GM18508 (cell line): ENCODE results near the gene COQ10A.

Experiments used
- ATAC-seq: cut with Tn5 transposase; IDR thresholded peaks from one replicate; pipeline ENCODE4 v1.9.1; 2021; ENCODE audit warnings: moderate number of reproducible peaks; ENCODE audit not compliant: insufficient read depth, unreplicated experiment

COQ10A gene

DNA sequence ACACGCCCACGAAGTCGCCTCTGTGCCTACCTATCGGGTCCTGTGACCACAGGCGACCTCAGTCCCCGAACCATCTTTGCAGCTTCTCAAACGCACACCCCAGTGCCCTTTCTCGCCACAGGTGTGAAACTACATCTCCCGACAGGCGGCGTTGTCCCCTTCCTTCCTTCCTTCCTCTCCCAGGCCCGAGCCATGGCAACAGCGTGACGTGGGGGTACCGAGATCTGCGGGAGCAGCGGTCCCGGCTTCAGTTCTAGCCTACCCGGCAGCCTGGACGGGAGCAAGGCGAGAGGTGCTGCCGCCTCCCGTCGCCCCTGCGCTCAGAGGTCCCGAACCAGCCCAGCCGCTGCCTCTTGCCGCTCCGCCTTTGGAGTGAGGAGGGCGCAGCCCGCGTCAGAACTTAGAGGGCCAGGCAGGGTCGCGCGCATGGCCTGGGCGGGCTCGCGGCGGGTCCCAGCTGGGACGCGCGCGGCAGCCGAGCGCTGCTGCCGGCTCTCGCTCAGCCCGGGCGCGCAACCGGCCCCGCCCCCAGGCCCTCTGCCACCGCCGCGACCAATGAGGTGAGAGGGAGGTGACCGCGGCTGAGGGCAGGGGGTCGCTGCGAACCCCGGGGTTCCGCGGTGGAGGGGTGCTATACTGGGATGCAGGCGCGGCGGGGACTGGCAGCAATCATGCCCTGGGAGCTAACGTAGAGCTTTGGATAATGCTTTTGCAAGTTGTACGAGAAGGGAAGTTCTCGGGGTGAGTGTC, at the start of gene COQ10A:
Gene COQ10A, plus strand, starts transcription at position 250 of the 750 bp plus-strand sequence. Its CDS starts 177 bp downstream, at position 427.
- ATAC-seq: peak; percentile 43

GRCh38 chr12:56219840-56220239, 46.9 kb upstream of the COQ10A start:
- ATAC-seq: no peak

DNA sequence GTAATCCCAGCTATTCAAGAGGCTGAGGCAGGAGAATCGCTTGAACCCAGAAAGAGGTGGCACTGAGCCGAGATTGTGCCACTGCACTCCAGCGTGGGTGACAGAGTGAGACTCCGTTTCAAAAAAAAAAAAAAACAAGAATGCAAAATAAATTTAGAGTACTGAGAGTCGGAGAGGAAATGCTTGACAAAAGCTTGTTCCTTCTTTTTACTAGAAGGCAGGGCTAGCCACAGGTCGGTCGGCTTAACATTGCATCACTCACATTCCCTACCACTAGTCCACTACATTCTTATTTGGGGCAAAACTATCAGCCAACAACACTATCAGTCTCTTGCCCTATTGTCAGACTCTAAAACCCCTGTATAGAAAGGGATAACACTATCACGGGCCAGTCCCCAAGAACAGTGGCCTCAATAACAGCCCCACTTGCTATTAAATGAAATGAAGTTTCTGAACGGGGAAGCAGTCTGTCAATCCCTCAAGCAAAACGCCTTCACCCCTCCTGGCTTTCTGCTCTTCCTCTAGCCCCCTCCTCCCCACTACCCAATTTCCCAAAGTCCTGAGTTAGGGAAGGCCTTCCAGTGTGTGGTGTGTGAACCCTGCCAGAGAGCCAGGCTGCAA, 46.0 kb upstream of the COQ10A start:
- no peak for ATAC-seq

- peak; percentile 8 for ATAC-seq
These were observed 45.4 kb upstream of the COQ10A start for GRCh38 chr12:56221232-56221756.

DNA sequence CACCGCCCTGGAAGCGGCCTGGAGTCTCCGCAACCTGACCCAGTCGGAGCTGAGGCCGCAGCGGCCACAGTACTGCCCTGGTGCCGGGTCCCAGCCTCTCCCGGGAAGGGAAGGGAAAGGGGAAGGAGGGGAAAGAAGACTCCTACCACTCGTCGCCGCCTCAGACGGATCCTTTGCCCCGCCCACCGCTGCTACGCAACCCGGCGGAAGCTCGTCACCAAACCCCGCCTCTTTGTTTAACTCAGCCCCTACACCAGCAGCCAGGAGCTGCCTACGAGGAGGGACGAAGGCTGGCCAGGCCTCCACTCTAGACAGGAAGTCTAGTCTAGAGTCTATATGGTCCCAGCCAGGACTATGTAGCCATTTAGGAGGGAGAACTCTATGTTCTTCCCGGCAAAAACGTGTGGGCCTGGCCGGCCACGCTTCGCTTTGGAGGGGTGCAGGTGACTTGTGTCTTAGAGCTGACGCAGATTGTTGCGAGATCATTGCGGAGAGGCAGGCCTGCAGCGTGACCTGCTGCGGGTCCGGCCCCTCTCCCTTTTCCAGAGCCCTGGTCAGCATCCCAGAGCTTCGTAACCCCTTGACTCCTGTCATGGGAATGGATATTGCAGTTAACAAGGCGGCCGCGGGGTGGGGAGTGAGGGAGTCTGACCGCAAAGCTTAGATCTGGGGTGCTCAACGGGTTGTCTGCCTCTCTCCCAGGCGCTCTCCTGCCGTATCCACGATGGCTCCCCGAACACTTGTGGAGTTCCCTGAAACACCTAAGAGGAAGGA, 44.8 kb upstream of the COQ10A start, which contains the start of gene RNF41:
Gene RNF41, minus strand, starts transcription at position 166 of the 774 bp plus-strand sequence. CDS start 7,875 bp downstream, outside the sequence.
- peak; percentile 55 for ATAC-seq

GRCh38 chr12:56222531-56222895, 44.2 kb upstream of the COQ10A start:
- ATAC-seq: no peak

DNA sequence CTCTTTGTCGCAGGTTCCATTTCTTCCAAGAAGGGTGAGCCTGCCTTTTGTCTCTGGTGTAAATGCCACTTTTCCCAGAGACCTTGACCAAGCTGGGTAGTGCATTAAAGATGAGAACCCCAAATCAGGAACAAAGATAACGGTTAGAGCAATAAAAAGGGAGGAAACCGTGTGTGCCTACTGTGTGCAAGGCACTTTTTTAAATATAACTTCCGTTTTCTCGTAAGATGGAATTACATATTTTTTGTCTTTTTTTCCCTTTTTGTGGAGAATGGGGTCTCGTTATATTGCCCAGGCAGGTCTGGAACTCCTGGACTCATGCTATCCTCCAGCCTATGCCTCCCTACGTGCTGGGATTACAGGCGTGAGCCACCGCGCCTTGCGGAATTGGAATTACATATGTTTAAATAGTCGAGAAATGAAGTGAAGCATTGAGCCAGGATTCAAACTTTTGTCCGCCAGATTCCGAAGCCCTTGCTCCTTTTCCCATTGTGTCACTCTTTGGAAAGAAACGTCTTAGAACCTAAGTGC, 43.1 kb upstream of the COQ10A start:
- no peak for ATAC-seq

- peak; percentile 42 for ATAC-seq
These were observed 42.5 kb upstream of the COQ10A start, which contains the start of gene NABP2 for GRCh38 chr12:56224102-56224701. Gene NABP2, plus strand, starts transcription at chr12:56224342. Its CDS starts 515 bp downstream, at chr12:56224857.

DNA sequence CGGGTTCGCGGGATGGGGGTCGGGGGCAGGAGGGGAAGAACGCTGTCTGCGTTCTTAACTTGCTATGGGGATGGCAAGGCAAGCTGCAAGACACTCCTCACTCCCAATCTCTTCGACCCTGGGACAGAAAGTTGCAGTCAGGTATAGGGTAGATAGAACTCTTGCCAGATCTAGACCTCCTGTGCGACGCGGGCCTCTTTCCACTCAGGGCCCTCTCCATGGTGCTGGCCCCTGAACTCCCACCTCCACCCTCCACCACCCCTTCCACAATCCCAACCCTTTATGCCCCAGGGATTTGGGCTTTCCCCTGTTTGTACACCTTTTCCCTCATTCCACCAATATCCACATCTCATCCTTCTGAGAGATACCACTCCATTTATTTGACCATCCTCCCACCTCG, 41.8 kb upstream of the COQ10A start:
- ATAC-seq: no peak

DNA sequence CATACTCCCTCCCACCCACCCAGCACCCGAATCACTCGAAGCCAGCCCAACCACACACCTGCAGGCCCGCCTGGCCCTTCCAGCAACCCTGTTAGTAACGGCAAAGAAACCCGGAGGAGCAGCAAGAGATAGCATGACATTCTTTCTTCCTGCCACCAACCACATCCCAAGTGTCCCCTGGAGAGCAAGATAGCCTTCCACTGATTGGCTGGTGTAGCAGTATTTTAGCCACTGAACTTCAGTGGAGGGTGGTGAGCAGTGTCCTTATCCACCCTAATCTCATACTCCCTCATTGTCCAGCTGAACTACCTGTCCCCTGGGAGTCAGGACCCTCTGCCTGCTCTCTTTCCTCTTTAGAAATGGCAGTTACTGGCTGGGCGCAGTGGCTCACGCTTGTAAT, 37.7 kb upstream of the COQ10A start:
- no peak for ATAC-seq

- no peak for ATAC-seq
These were observed 36.8 kb upstream of the COQ10A start, which contains the start of gene SLC39A5 for GRCh38 chr12:56229916-56230431. Gene SLC39A5, plus strand, starts transcription at chr12:56230051. Its CDS starts 1,224 bp downstream, at chr12:56231275.

DNA sequence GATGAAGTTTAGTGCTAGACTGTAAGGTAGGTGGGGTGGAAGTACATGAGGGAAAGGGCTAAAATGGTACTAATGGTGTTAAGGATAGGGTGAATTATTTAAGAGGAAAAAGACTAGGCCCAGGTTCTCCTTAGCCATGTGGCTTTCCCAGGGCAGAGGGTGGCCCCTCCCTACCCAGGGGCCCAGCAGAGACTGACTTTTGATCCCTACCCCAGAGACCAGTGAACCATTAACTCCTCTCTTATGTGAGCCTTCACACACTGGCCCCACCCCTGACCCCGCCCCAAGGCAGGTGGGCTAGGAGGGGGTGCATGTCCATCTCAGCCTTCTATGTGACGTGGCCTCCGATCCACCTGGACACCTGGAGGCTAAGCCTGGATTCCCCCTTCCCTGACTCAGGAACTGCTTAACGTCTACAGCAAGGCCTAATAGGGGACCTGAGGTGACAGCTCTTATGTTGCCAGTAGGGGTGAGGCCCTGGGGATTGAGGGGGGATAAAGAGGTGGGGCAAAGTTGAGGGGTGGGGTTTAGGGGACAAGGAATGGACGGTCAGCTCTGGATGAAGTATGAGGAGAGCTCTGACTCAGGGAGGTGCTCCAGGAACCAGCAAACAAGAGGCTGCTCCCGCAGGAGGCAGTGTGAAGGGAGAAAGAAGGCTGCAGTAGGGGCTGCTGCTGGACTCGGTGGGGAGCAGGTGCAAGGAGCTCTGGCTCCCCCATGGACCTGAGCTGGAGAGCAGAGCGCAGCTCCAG, 36.1 kb upstream of the COQ10A start:
- no peak for ATAC-seq

DNA sequence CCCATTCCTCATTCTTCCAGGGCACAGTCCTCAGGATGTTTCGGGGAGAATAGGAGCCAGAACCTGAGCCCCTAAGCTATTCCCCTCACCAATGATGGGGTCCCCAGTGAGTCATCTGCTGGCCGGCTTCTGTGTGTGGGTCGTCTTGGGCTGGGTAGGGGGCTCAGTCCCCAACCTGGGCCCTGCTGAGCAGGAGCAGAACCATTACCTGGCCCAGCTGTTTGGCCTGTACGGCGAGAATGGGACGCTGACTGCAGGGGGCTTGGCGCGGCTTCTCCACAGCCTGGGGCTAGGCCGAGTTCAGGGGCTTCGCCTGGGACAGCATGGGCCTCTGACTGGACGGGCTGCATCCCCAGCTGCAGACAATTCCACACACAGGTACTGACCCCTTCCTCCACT, 35.6 kb upstream of the COQ10A start:
- ATAC-seq: no peak

DNA sequence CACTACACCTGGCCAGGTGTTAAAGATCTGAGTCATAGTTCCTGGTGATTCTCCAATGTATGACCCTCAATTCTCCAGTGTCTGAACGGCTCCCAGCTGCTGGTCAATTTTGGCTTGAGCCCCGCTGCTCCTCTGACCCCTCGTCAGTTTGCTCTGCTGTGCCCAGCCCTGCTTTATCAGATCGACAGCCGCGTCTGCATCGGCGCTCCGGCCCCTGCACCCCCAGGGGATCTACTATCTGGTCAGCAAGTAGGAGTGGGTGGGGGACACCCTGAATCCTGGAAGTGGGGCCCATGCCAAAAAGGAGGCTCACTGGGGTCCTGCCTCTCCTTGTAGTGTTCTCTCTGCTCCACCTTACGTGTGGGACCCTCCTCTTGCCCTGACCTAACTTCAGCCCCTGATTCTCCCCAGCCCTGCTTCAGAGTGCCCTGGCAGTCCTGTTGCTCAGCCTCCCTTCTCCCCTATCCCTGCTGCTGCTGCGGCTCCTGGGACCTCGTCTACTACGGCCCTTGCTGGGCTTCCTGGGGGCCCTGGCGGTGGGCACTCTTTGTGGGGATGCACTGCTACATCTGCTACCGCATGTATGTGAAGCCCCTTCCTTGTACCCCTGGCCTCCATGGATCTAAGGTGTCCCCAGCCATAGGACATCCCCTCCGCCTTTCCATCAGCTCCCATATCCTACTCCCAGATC, 31.9 kb upstream of the COQ10A start:
- ATAC-seq: no peak

DNA sequence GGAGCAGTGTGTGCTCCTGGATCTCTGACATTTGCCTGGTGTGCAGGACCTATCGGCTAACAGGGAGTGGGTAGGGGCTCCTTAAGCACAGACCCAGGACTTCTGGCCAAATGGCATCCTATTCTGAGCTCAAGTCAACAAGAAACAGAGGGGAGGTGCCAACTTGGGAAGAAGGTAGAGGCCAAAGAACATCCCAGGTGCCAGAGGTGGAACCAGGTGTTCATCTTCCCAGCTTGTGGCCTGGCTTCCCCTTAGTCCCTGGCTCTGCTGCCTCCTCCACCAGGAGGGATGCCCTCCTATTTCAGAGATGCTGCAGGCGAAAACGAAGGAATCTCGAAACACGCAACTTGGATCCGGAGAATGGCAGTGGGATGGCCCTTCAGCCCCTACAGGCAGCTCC, 30.7 kb upstream of the COQ10A start:
- ATAC-seq: no peak

GRCh38 chr12:56236985-56237384, 29.8 kb upstream of the COQ10A start:
- ATAC-seq: no peak

GRCh38 chr12:56237552-56237951, 29.2 kb upstream of the COQ10A start:
- ATAC-seq: no peak
